HEK293 (cell line): Measurements from ENCODE around the gene PKMYT1.
A peak's percentile ranks its signal among the peaks of the same experiment; 100 is the strongest.

Source experiments
- REPIN1 ChIP-seq: fragments of 450-650 bp; formaldehyde crosslinking; IDR thresholded peaks from 2 replicates; pipeline ENCODE4 v1.5.1; 2017; ENCODE audit warnings: missing biosample characterization, missing genetic modification characterization, low read depth
- SETDB1 ChIP-seq: IDR thresholded peaks from one replicate; pipeline ENCODE4 v1.6.1; 2017; ENCODE audit warnings: mild to moderate bottlenecking, low read length, moderate library complexity, mixed read lengths; ENCODE audit not compliant: insufficient read length
- WT1 ChIP-seq: fragments of 450-650 bp; formaldehyde crosslinking; IDR thresholded peaks from 2 replicates; pipeline ENCODE4 v1.5.1; 2016; ENCODE audit warnings: missing biosample characterization, missing genetic modification characterization
- YY1 ChIP-seq: fragments of 450-650 bp; formaldehyde crosslinking; IDR thresholded peaks from 2 replicates; pipeline ENCODE4 v1.5.1; 2018; ENCODE audit warnings: missing biosample characterization, missing genetic modification characterization
- ZFP37 ChIP-seq: fragments of 450-650 bp; formaldehyde crosslinking; IDR thresholded peaks from 2 replicates; pipeline ENCODE4 v1.5.1; 2016; ENCODE audit warnings: missing biosample characterization, missing genetic modification characterization
- ZFP41 ChIP-seq: fragments of 450-650 bp; formaldehyde crosslinking; IDR thresholded peaks from 2 replicates; pipeline ENCODE4 v1.5.1; 2016; ENCODE audit warnings: missing biosample characterization, missing genetic modification characterization, borderline replicate concordance
- ZIC2 ChIP-seq: fragments of 450-650 bp; formaldehyde crosslinking; IDR thresholded peaks from 2 replicates; pipeline ENCODE4 v1.5.1; 2016; ENCODE audit warnings: missing biosample characterization, missing genetic modification characterization
- ZNF335 ChIP-seq: fragments of 450-650 bp; formaldehyde crosslinking; conservative IDR thresholded peaks from 2 replicates; pipeline ENCODE4 v1.5.1; 2016; ENCODE audit warnings: missing biosample characterization, missing genetic modification characterization
- ZNF548 ChIP-seq: fragments of 450-650 bp; formaldehyde crosslinking; IDR thresholded peaks from 2 replicates; pipeline ENCODE4 v1.5.1; 2016; ENCODE audit warnings: missing biosample characterization, missing genetic modification characterization
- TF ChIP-seq, protein P1 (sequence below): fragments of 450-650 bp; formaldehyde crosslinking; IDR thresholded peaks from 2 replicates; pipeline ENCODE4 v1.5.1; 2016; ENCODE audit warnings: missing biosample characterization, missing genetic modification characterization

DNA sequence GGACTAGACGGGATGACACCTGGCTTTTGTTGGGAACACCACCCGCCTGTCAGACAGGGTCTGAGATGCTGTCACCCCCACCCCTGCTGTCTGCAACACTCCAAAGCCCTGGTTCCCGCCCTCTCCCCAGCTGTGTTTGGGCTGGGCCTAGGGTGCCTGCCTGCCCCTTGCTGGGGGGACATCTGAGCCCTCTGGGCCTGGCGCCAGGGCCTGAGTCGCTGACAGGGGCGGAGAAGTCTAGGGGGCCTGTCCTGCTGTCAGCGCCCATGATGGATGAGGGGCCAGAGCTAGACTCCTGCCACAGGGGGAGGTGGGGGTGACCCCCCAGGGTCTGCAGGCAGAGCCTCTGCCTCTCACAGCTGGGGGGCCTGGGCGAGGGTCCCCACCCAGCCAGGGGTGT, 7.6 kb upstream of the PKMYT1 start:
- TF ChIP-seq, protein P1, sequence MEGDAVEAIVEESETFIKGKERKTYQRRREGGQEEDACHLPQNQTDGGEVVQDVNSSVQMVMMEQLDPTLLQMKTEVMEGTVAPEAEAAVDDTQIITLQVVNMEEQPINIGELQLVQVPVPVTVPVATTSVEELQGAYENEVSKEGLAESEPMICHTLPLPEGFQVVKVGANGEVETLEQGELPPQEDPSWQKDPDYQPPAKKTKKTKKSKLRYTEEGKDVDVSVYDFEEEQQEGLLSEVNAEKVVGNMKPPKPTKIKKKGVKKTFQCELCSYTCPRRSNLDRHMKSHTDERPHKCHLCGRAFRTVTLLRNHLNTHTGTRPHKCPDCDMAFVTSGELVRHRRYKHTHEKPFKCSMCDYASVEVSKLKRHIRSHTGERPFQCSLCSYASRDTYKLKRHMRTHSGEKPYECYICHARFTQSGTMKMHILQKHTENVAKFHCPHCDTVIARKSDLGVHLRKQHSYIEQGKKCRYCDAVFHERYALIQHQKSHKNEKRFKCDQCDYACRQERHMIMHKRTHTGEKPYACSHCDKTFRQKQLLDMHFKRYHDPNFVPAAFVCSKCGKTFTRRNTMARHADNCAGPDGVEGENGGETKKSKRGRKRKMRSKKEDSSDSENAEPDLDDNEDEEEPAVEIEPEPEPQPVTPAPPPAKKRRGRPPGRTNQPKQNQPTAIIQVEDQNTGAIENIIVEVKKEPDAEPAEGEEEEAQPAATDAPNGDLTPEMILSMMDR = no peak
- TF ChIP-seq REPIN1 (tag by site-specific recombination) = no peak
- no peak for TF ChIP-seq ZNF548
- TF ChIP-seq ZIC2 (tag by site-specific recombination) = peak; percentile 100
- TF ChIP-seq ZFP37 (tag by site-specific recombination) = no peak
- TF ChIP-seq WT1 (tag by site-specific recombination) = no peak
- peak; percentile 41 for TF ChIP-seq ZNF335 (tag by site-specific recombination)
- no peak for TF ChIP-seq YY1 (tag by site-specific recombination)
- no peak for TF ChIP-seq SETDB1
- no peak for TF ChIP-seq ZFP41 (tag by site-specific recombination)
